ENCODE results near the gene CRKL.

CRKL gene

GRCh38 chr22:20919718-20920117, 2.5 kb downstream of the CRKL start:
- CTCF ChIA-PET, result interaction anchor here (0.9 to 2.4 kb wide), 3 partner anchors 11 to 42 kb away, joined by 4 to 6 read pairs (median 5); no protein-coding TSS in a partner anchor
- TF ChIP-seq, protein P1, sequence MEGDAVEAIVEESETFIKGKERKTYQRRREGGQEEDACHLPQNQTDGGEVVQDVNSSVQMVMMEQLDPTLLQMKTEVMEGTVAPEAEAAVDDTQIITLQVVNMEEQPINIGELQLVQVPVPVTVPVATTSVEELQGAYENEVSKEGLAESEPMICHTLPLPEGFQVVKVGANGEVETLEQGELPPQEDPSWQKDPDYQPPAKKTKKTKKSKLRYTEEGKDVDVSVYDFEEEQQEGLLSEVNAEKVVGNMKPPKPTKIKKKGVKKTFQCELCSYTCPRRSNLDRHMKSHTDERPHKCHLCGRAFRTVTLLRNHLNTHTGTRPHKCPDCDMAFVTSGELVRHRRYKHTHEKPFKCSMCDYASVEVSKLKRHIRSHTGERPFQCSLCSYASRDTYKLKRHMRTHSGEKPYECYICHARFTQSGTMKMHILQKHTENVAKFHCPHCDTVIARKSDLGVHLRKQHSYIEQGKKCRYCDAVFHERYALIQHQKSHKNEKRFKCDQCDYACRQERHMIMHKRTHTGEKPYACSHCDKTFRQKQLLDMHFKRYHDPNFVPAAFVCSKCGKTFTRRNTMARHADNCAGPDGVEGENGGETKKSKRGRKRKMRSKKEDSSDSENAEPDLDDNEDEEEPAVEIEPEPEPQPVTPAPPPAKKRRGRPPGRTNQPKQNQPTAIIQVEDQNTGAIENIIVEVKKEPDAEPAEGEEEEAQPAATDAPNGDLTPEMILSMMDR (IDR thresholded peaks at IDR 0.05; ENCODE audit: insufficient read depth, low read length, missing control alignments), result no peak

GRCh38 chr22:20920881-20921203, 3.6 kb downstream of the CRKL start:
- CTCF ChIA-PET, result interaction anchor here (0.7 to 2.4 kb wide), 9 partner anchors 8 to 123 kb away, joined by 3 to 8 read pairs (median 3); no protein-coding TSS in a partner anchor
- TF ChIP-seq, protein P1 (IDR thresholded peaks at IDR 0.05; ENCODE audit: insufficient read depth, low read length, missing control alignments), result no peak
- H3K4me3 ChIP-seq (ENCODE audit: low read depth, low read length), result peak overlapping the region; percentile 95
- DNase-seq (ENCODE audit: low read depth, low spot score), result no peak
- POLR2A ChIA-PET, result no interaction called here

More at GRCh38 chr22:20919718-20920117, 2.5 kb downstream of the CRKL start:
- no peak for DNase-seq (ENCODE audit: low read depth, low spot score)
- POLR2A ChIA-PET, result no interaction called here
- H3K4me3 ChIP-seq (ENCODE audit: low read depth, low read length), result peak overlapping the region; percentile 95

GRCh38 chr22:20922141-20922751, 5.0 kb downstream of the CRKL start:
- TF ChIP-seq, protein P1 (IDR thresholded peaks at IDR 0.05; ENCODE audit: insufficient read depth, low read length, missing control alignments), result no peak
- DNase-seq (ENCODE audit: low read depth, low spot score), result no peak
- ChIA-PET CTCF (interaction anchor here (2.3 to 2.4 kb wide), 2 partner anchors 9 to 39 kb away, joined by 5 to 8 read pairs; no protein-coding TSS in a partner anchor), POLR2A (interaction anchor here (0.6 kb wide), 1 partner anchor 18 kb away, joined by 3 read pairs; no protein-coding TSS in a partner anchor)
- no peak overlapping the region for H3K4me3 ChIP-seq (ENCODE audit: low read depth, low read length)

GRCh38 chr22:20926243-20926642, 9.0 kb downstream of the CRKL start:
- ChIA-PET POLR2A (no interaction called here), CTCF (interaction anchor here (0.9 to 1.8 kb wide), 4 partner anchors 9 to 176 kb away, joined by 3 to 13 read pairs (median 4); partner anchors contain the start of gene CRKL)
- TF ChIP-seq, protein P1 (IDR thresholded peaks at IDR 0.05; ENCODE audit: insufficient read depth, low read length, missing control alignments), result no peak
- DNase-seq (ENCODE audit: low read depth, low spot score), result no peak
- no peak overlapping the region for H3K4me3 ChIP-seq (ENCODE audit: low read depth, low read length)

GRCh38 chr22:20927940-20928572, 10.8 kb downstream of the CRKL start:
- ChIA-PET POLR2A (interaction anchor here (0.6 kb wide), 1 partner anchor 318 kb away, joined by 4 read pairs; no protein-coding TSS in a partner anchor), CTCF (interaction anchor here (1.0 to 1.5 kb wide), 4 partner anchors 8 to 45 kb away, joined by 3 to 9 read pairs (median 4); partner anchors contain the start of gene CRKL)
- TF ChIP-seq, protein P1 (IDR thresholded peaks at IDR 0.05; ENCODE audit: insufficient read depth, low read length, missing control alignments), result no peak
- DNase-seq (ENCODE audit: low read depth, low spot score), result no peak
- no peak overlapping the region for H3K4me3 ChIP-seq (ENCODE audit: low read depth, low read length)

GRCh38 chr22:20928573-20928967, 11.4 kb downstream of the CRKL start:
- H3K4me3 ChIP-seq (ENCODE audit: low read depth, low read length), result no peak overlapping the region
- DNase-seq (ENCODE audit: low read depth, low spot score), result no peak
- ChIA-PET CTCF (interaction anchor here (1.0 to 1.5 kb wide), 4 partner anchors 8 to 44 kb away, joined by 3 to 9 read pairs (median 4); partner anchors contain the start of gene CRKL), POLR2A (interaction anchor here (0.6 kb wide), 1 partner anchor 318 kb away, joined by 4 read pairs; no protein-coding TSS in a partner anchor)
- TF ChIP-seq, protein P1 (IDR thresholded peaks at IDR 0.05; ENCODE audit: insufficient read depth, low read length, missing control alignments), result no peak
